SK-N-SH (cell line): ENCODE measurements around the gene GPLD1. TPM values are rescaled to one million over a fixed set of nuclear protein-coding genes. Genes with fewer than 3 reads are reported as not detected.

Experiments used
- CTCF ChIA-PET: fragments of 300-600, 350-600 bp; formaldehyde crosslinking; extraction: SDS; loops from one replicate; lab custom pipeline; 2021; lab: Yijun Ruan, JAX
- POLR2A ChIA-PET: fragments of 350-600 bp; sonication (Branson Sonifier 250); formaldehyde crosslinking; extraction: SDS; loops from one replicate; lab custom pipeline; 2020; ENCODE audit warnings: antibody characterized with exemption, inconsistent platforms; lab: Yijun Ruan, JAX
- DNase-seq: peaks from one replicate; pipeline ENCODE4 v3.0.0; 2012
- H2AFZ ChIP-seq: fragments of 200-600 bp; sonication (generic); 2 replicates; pipeline ENCODE4 v1.8.1; 2016; ENCODE audit warnings: antibody characterized with exemption, mild to moderate bottlenecking, low read depth
- H3F3A ChIP-seq: fragments of 200-600 bp; sonication (generic); replicated peaks from 2 replicates; pipeline ENCODE3; 2016; ENCODE audit warnings: antibody characterized with exemption, mild to moderate bottlenecking; ENCODE audit not compliant: insufficient read depth
- H3K27ac ChIP-seq, 2 experiments: fragments of 200-500 bp in 1 of 2; fragments of 200-600 bp in 1 of 2; sonication (Bioruptor generic) in 1 of 2; sonication (generic), shearing (Covaris generic) in 1 of 2; 2 replicates each; pipeline versions ENCODE4 v1.5.1 to v1.6.1; 2014 to 2016; ENCODE audit warnings: low read depth in 2 of 2, inconsistent platforms in 1 of 2, low read length in 1 of 2, mild to moderate bottlenecking in 1 of 2, mixed read lengths in 1 of 2
- H3K27me3 ChIP-seq: fragments of 200-600 bp; sonication (generic), shearing (Covaris generic); 2 replicates; pipeline ENCODE4 v1.6.1; 2016; ENCODE audit warnings: mixed run types; ENCODE audit not compliant: insufficient read depth
- H3K36me3 ChIP-seq, 2 experiments: fragments of 200-500 bp in 1 of 2; fragments of 200-600 bp in 1 of 2; sonication (Bioruptor generic) in 1 of 2; sonication (generic) in 1 of 2; replicated peaks in 1 of 2; 2 replicates each; pipeline versions ENCODE3 to v1.5.1; 2014 to 2016; ENCODE audit warnings: low read length in 1 of 2, mild to moderate bottlenecking in 1 of 2; ENCODE audit not compliant: insufficient read depth in 2 of 2, control insufficient read depth in 1 of 2
- H3K4me1 ChIP-seq, 2 experiments: fragments of 200-500 bp in 1 of 2; fragments of 200-600 bp in 1 of 2; sonication (Bioruptor generic) in 1 of 2; sonication (generic), shearing (Covaris generic) in 1 of 2; 2 replicates each; pipeline versions ENCODE4 v1.5.1 to v1.6.1; 2014 to 2016; ENCODE audit warnings: low read depth in 1 of 2, low read length in 1 of 2, mixed run types in 1 of 2; ENCODE audit not compliant: insufficient read depth in 2 of 2, control insufficient read depth in 1 of 2
- H3K4me2 ChIP-seq: fragments of 200-600 bp; sonication (generic), shearing (Covaris generic); 2 replicates; pipeline ENCODE4 v1.6.1; 2017; ENCODE audit warnings: mixed run types
- H3K4me3 ChIP-seq, 2 experiments: fragments of 200-500 bp in 1 of 2; fragments of 200-600 bp in 1 of 2; sonication (Bioruptor generic) in 1 of 2; sonication (generic), shearing (Covaris generic) in 1 of 2; 2 replicates each; pipeline versions ENCODE4 v1.5.1 to v1.8.1; 2014 to 2016; ENCODE audit warnings: low read depth in 2 of 2, inconsistent platforms in 1 of 2, low read length in 1 of 2, mild to moderate bottlenecking in 1 of 2, mixed read lengths in 1 of 2, moderate library complexity in 1 of 2
- H3K79me2 ChIP-seq: fragments of 200-600 bp; sonication (generic); 2 replicates; pipeline ENCODE4 v1.8.1; 2017; ENCODE audit warnings: mild to moderate bottlenecking; ENCODE audit not compliant: insufficient read depth
- H3K9ac ChIP-seq: fragments of 200-600 bp; sonication (generic); 2 replicates; pipeline ENCODE4 v1.6.1; 2017; ENCODE audit warnings: mixed run types
- H3K9me2 ChIP-seq: fragments of 200-600 bp; sonication (generic); 2 replicates; pipeline ENCODE4 v1.6.1; 2017; ENCODE audit warnings: mixed run types
- H3K9me3 ChIP-seq: fragments of 200-600 bp; sonication (generic); 2 replicates; pipeline ENCODE4 v1.6.1; 2017; ENCODE audit warnings: mixed run types, mild to moderate bottlenecking, moderate library complexity
- H4K20me1 ChIP-seq: fragments of 200-600 bp; sonication (generic); 2 replicates; pipeline ENCODE4 v1.6.1; 2017; ENCODE audit warnings: mild to moderate bottlenecking, mixed run types; ENCODE audit not compliant: insufficient read depth
- CHD2 ChIP-seq: fragments of 150-350 bp; IDR thresholded peaks from 2 replicates; pipeline ENCODE4 v1.6.1; 2018; ENCODE audit warnings: low read length; ENCODE audit not compliant: partially characterized antibody
- GABPA ChIP-seq: IDR thresholded peaks from 2 replicates; pipeline ENCODE4 v1.4.0; 2012; ENCODE audit warnings: low read depth, mild to moderate bottlenecking
- IRF3 ChIP-seq: fragments of 150-350 bp; IDR thresholded peaks from 2 replicates; pipeline ENCODE4 v1.6.1; 2016; ENCODE audit warnings: mild to moderate bottlenecking, low read depth, low read length
- PBX3 ChIP-seq: IDR thresholded peaks from 2 replicates; pipeline ENCODE4; 2012
- POLR2AphosphoS5 ChIP-seq: IDR thresholded peaks from 2 replicates; pipeline ENCODE4 v1.6.1; 2012; ENCODE audit warnings: low read depth, low read length
- SMC3 ChIP-seq: IDR thresholded peaks from 2 replicates; pipeline ENCODE4 v1.6.1; 2012; ENCODE audit warnings: low read depth, low read length, improper control_type of control experiment
- TEAD4 ChIP-seq: IDR thresholded peaks from 2 replicates; pipeline ENCODE4 v1.4.0; 2012; ENCODE audit warnings: mild to moderate bottlenecking, borderline replicate concordance; ENCODE audit not compliant: insufficient read depth
- USF1 ChIP-seq: IDR thresholded peaks from 2 replicates; pipeline ENCODE4 v1.4.0; 2012; ENCODE audit warnings: low read depth, borderline replicate concordance
- USF2 ChIP-seq: fragments of 150-350 bp; IDR thresholded peaks from 2 replicates; pipeline ENCODE4 v1.6.1; 2017; ENCODE audit warnings: antibody characterized with exemption, low read length, low read depth, borderline replicate concordance
- ZBTB33 ChIP-seq: IDR thresholded peaks from 2 replicates; pipeline ENCODE4 v1.4.0; 2012; ENCODE audit warnings: low read depth, borderline replicate concordance
- WGBS: methylation state at CpG from one replicate; pipeline ENCODE4 v1.1.6; 2017; ENCODE audit warnings: low lambda C conversion rate; 5-methylcytosine and 5-hydroxymethylcytosine counted together
- polyA plus RNA-seq, 3 experiments: library from polyadenylated mRNA; depleted of rRNA; stranded (reverse); fragments of >200 nt; gene quantifications; 2 replicates each; pipeline ENCODE4 v1.2.3, GENCODE V29; 2012

The GPLD1 gene
- polyA plus RNA-seq, 1 of the 3 experiments (the other 2 are of a cell fraction), result 0.94 TPM

GRCh38 chr6:24458134-24458533 lies 31.2 kb downstream of the GPLD1 start:
- no peak for DNase-seq
- CTCF ChIA-PET, result interaction anchor here (0.6 kb wide), 1 partner anchor 179 kb away, joined by 3 read pairs; no protein-coding TSS in a partner anchor
- H2AFZ ChIP-seq, result no peak overlapping the region
- H3K4me1 ChIP-seq, result no peaks in the 10 kb centered on the region
- no peaks in the 10 kb centered on the region for H4K20me1 ChIP-seq
- H3K9me3 ChIP-seq, result no peaks in the 10 kb centered on the region
- POLR2A ChIA-PET, result no interaction called here
- no peaks in the 10 kb centered on the region for H3F3A ChIP-seq
- no peak overlapping the region for H3K27ac ChIP-seq
- H3K4me3 ChIP-seq, result no peak overlapping the region
- no peaks in the 10 kb centered on the region for H3K79me2 ChIP-seq
- H3K4me2 ChIP-seq, result no peak overlapping the region
- H3K9me2 ChIP-seq, result no peaks in the 10 kb centered on the region
- H3K9ac ChIP-seq, result no peak overlapping the region
- no peak for TF ChIP-seq CHD2
- TF ChIP-seq USF2, result no peak
- no peak for TF ChIP-seq TEAD4
- no peak for TF ChIP-seq SMC3
- TF ChIP-seq GABPA, result no peak
- TF ChIP-seq PBX3, result no peak
- no peak for TF ChIP-seq IRF3
- no peak for TF ChIP-seq POLR2AphosphoS5
- no peaks in the 10 kb centered on the region for H3K27me3 ChIP-seq
- no peaks in the 10 kb centered on the region for H3K36me3 ChIP-seq
- WGBS, result 67% methylated on average over 4 of the region's 4 CpGs

GRCh38 chr6:24455061-24455460 lies 34.3 kb downstream of the GPLD1 start:
- peaks cover 0 to 4% of the 10 kb centered on the region in 2 experiments; a peak in 1 of 4 replicates for H3K4me1 ChIP-seq
- ChIA-PET CTCF (interaction anchor here (1.0 to 1.5 kb wide), 2 partner anchors 24 to 126 kb away, joined by 4 to 5 read pairs; no protein-coding TSS in a partner anchor), POLR2A (no interaction called here)
- no peaks in the 10 kb centered on the region for H3K27me3 ChIP-seq
- no peak overlapping the region for H3K27ac ChIP-seq
- WGBS, result 94% methylated on average over 4 of the region's 4 CpGs
- no peak overlapping the region for H3K4me2 ChIP-seq
- no peaks in the 10 kb centered on the region for H3K9me3 ChIP-seq
- no peaks in the 10 kb centered on the region for H3K36me3 ChIP-seq
- no peak overlapping the region for H3K9ac ChIP-seq
- H3K9me2 ChIP-seq, result no peaks in the 10 kb centered on the region
- DNase-seq, result no peak
- H3F3A ChIP-seq, result no peaks in the 10 kb centered on the region
- TF ChIP-seq USF1 (no peak), SMC3 (no peak), ZBTB33 (no peak)
- H4K20me1 ChIP-seq, result no peaks in the 10 kb centered on the region
- no peak overlapping the region for H2AFZ ChIP-seq
- H3K79me2 ChIP-seq, result no peaks in the 10 kb centered on the region
- H3K4me3 ChIP-seq, result no peak overlapping the region
